ENCODE data around the gene SORCS2.

SORCS2 gene

DNA sequence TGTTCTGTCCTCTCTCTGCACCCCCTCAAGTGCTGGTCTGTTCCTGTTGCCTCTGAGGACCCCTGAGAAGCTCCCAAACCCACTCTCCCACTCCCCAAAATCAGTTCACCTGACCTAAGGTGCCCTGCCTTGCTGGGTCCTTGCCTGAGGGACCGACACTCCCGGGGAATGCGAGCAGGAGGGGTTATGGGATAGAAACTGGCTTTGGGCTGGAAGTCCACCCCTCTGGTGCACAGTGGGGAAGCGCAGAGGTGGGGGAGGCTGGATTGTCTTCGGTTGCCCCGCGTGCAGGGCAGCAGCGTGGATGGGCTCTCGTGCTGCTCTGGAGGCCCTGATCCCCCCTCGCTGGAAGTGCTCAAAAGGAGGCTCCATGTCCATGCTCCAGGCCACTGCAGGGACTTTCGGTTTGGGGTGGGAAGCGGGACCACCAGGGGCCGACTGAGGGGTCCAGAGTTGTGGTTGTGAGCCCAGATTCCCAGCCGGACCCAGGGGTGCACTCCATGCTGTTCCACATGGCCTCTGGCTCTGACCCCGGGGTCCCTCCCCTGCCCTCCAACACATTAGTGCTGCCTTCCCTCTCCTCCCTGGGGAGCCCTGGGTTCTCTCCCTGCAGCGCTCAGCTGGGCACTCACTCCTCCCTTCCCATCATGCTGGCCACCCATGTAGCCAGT is 7.6 kb downstream of the SORCS2 start:
- no peaks in the 10 kb centered on the region for H3K9me3 ChIP-seq (ENCODE audit: control insufficient read depth, insufficient read depth, low read depth, low read length)
- TF ChIP-seq, protein P1, sequence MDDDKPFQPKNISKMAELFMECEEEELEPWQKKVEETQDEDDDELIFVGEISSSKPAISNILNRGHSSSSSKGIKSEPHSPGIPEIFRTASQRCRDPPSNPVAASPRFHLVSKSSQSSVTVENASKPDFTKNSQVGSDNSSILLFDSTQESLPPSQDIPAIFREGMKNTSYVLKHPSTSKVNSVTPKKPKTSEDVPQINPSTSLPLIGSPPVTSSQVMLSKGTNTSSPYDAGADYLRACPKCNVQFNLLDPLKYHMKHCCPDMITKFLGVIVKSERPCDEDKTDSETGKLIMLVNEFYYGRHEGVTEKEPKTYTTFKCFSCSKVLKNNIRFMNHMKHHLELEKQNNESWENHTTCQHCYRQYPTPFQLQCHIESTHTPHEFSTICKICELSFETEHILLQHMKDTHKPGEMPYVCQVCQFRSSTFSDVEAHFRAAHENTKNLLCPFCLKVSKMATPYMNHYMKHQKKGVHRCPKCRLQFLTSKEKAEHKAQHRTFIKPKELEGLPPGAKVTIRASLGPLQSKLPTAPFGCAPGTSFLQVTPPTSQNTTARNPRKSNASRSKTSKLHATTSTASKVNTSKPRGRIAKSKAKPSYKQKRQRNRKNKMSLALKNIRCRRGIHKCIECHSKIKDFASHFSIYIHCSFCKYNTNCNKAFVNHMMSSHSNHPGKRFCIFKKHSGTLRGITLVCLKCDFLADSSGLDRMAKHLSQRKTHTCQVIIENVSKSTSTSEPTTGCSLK (tag by site-specific recombination; IDR thresholded peaks at IDR 0.05), result no peak
- no peak for TF ChIP-seq ZNF121 (tag by site-specific recombination; IDR thresholded peaks at IDR 0.05)

DNA sequence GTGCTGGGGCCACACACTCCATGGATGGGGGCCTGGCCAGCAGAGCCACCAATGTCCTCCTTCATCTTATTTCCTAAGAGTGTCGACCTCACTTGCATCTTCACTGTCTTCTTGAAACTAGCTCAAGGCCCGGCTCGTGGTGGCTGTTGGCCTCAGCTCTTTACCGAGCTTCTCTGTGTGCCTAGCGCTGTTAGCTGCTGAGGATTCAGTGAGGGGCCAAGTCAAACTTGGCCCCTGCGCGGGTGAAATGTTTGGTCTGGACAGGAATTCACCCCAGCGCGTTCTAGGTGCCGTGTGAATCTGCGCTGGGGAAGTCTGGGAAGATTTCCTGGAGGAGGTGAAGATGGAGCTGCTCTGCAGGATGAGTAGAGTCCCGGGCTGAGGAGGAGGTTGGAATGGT is 8.5 kb downstream of the SORCS2 start:
- CTCF ChIA-PET, result no interaction called here
- H3K27ac ChIP-seq (ENCODE audit: extremely low read depth, low read depth, low read length), result no peak overlapping the region
- POLR2A ChIA-PET, result no interaction called here
- H3K36me3 ChIP-seq (ENCODE audit: control insufficient read depth in 2 of 2, insufficient read depth in 1 of 2, low read length in 2 of 2), result no peaks in the 10 kb centered on the region
- no peaks in the 10 kb centered on the region for H3K9me3 ChIP-seq (ENCODE audit: control insufficient read depth, insufficient read depth, low read depth, low read length)
- no peaks in the 10 kb centered on the region for H3K4me1 ChIP-seq (ENCODE audit: control insufficient read depth, insufficient read depth, low read length)
- no peak overlapping the region for H3K4me3 ChIP-seq (ENCODE audit: low read depth, low read length)
- TF ChIP-seq, protein P2, sequence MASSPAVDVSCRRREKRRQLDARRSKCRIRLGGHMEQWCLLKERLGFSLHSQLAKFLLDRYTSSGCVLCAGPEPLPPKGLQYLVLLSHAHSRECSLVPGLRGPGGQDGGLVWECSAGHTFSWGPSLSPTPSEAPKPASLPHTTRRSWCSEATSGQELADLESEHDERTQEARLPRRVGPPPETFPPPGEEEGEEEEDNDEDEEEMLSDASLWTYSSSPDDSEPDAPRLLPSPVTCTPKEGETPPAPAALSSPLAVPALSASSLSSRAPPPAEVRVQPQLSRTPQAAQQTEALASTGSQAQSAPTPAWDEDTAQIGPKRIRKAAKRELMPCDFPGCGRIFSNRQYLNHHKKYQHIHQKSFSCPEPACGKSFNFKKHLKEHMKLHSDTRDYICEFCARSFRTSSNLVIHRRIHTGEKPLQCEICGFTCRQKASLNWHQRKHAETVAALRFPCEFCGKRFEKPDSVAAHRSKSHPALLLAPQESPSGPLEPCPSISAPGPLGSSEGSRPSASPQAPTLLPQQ (tag by site-specific recombination; IDR thresholded peaks at IDR 0.05), result no peak
- no peak for TF ChIP-seq ZNF626 (tag by site-specific recombination; IDR thresholded peaks at IDR 0.05)
- TF ChIP-seq, protein P3, sequence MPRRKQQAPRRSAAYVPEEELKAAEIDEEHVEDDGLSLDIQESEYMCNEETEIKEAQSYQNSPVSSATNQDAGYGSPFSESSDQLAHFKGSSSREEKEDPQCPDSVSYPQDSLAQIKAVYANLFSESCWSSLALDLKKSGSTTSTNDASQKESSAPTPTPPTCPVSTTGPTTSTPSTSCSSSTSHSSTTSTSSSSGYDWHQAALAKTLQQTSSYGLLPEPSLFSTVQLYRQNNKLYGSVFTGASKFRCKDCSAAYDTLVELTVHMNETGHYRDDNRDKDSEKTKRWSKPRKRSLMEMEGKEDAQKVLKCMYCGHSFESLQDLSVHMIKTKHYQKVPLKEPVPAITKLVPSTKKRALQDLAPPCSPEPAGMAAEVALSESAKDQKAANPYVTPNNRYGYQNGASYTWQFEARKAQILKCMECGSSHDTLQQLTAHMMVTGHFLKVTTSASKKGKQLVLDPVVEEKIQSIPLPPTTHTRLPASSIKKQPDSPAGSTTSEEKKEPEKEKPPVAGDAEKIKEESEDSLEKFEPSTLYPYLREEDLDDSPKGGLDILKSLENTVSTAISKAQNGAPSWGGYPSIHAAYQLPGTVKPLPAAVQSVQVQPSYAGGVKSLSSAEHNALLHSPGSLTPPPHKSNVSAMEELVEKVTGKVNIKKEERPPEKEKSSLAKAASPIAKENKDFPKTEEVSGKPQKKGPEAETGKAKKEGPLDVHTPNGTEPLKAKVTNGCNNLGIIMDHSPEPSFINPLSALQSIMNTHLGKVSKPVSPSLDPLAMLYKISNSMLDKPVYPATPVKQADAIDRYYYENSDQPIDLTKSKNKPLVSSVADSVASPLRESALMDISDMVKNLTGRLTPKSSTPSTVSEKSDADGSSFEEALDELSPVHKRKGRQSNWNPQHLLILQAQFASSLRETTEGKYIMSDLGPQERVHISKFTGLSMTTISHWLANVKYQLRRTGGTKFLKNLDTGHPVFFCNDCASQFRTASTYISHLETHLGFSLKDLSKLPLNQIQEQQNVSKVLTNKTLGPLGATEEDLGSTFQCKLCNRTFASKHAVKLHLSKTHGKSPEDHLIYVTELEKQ (tag by site-specific recombination; IDR thresholded peaks at IDR 0.05; ENCODE audit: borderline replicate concordance), result no peak
- no peak for TF ChIP-seq ZNF629 (tag by site-specific recombination; IDR thresholded peaks at IDR 0.05)
- TF ChIP-seq, protein P4, sequence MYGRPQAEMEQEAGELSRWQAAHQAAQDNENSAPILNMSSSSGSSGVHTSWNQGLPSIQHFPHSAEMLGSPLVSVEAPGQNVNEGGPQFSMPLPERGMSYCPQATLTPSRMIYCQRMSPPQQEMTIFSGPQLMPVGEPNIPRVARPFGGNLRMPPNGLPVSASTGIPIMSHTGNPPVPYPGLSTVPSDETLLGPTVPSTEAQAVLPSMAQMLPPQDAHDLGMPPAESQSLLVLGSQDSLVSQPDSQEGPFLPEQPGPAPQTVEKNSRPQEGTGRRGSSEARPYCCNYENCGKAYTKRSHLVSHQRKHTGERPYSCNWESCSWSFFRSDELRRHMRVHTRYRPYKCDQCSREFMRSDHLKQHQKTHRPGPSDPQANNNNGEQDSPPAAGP (tag by site-specific recombination; IDR thresholded peaks at IDR 0.05), result no peak
- no peak for TF ChIP-seq ZNF548 (tag by site-specific recombination; IDR thresholded peaks at IDR 0.05)
- TF ChIP-seq, protein P5, sequence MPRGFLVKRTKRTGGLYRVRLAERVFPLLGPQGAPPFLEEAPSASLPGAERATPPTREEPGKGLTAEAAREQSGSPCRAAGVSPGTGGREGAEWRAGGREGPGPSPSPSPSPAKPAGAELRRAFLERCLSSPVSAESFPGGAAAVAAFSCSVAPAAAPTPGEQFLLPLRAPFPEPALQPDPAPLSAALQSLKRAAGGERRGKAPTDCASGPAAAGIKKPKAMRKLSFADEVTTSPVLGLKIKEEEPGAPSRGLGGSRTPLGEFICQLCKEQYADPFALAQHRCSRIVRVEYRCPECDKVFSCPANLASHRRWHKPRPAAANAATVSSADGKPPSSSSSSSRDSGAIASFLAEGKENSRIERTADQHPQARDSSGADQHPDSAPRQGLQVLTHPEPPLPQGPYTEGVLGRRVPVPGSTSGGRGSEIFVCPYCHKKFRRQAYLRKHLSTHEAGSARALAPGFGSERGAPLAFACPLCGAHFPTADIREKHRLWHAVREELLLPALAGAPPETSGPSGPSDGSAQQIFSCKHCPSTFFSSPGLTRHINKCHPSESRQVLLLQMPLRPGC (tag by site-specific recombination; IDR thresholded peaks at IDR 0.05), result no peak
- TF ChIP-seq ZNF157 (tag by site-specific recombination; IDR thresholded peaks at IDR 0.05), result no peak
- TF ChIP-seq ZNF133 (tag by site-specific recombination; IDR thresholded peaks at IDR 0.05), result no peak
- TF ChIP-seq, protein P6, sequence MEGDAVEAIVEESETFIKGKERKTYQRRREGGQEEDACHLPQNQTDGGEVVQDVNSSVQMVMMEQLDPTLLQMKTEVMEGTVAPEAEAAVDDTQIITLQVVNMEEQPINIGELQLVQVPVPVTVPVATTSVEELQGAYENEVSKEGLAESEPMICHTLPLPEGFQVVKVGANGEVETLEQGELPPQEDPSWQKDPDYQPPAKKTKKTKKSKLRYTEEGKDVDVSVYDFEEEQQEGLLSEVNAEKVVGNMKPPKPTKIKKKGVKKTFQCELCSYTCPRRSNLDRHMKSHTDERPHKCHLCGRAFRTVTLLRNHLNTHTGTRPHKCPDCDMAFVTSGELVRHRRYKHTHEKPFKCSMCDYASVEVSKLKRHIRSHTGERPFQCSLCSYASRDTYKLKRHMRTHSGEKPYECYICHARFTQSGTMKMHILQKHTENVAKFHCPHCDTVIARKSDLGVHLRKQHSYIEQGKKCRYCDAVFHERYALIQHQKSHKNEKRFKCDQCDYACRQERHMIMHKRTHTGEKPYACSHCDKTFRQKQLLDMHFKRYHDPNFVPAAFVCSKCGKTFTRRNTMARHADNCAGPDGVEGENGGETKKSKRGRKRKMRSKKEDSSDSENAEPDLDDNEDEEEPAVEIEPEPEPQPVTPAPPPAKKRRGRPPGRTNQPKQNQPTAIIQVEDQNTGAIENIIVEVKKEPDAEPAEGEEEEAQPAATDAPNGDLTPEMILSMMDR (tag by site-specific recombination; IDR thresholded peaks at IDR 0.05), result no peak
- no peak for TF ChIP-seq GLIS2 (tag by site-specific recombination; IDR thresholded peaks at IDR 0.05)
- TF ChIP-seq ZNF266 (tag by site-specific recombination; IDR thresholded peaks at IDR 0.05; ENCODE audit: low read depth), result no peak
- TF ChIP-seq, protein P7, sequence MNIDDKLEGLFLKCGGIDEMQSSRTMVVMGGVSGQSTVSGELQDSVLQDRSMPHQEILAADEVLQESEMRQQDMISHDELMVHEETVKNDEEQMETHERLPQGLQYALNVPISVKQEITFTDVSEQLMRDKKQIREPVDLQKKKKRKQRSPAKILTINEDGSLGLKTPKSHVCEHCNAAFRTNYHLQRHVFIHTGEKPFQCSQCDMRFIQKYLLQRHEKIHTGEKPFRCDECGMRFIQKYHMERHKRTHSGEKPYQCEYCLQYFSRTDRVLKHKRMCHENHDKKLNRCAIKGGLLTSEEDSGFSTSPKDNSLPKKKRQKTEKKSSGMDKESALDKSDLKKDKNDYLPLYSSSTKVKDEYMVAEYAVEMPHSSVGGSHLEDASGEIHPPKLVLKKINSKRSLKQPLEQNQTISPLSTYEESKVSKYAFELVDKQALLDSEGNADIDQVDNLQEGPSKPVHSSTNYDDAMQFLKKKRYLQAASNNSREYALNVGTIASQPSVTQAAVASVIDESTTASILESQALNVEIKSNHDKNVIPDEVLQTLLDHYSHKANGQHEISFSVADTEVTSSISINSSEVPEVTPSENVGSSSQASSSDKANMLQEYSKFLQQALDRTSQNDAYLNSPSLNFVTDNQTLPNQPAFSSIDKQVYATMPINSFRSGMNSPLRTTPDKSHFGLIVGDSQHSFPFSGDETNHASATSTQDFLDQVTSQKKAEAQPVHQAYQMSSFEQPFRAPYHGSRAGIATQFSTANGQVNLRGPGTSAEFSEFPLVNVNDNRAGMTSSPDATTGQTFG (tag by site-specific recombination; IDR thresholded peaks at IDR 0.05; ENCODE audit: borderline replicate concordance), result no peak
- TF ChIP-seq SETDB1 (IDR thresholded peaks at IDR 0.05; ENCODE audit: insufficient read length, low read length), result no peak

More for the DNA sequence above, 7.6 kb downstream of the SORCS2 start:
- H3K27ac ChIP-seq (ENCODE audit: extremely low read depth, low read depth, low read length), result no peak overlapping the region
- no peaks in the 10 kb centered on the region for H3K4me1 ChIP-seq (ENCODE audit: control insufficient read depth, insufficient read depth, low read length)
- ChIA-PET POLR2A (no interaction called here), CTCF (interaction anchor here (0.6 to 0.7 kb wide), 2 partner anchors 11 to 1189 kb away, joined by 3 read pairs; no protein-coding TSS in a partner anchor)
- H3K36me3 ChIP-seq (ENCODE audit: control insufficient read depth in 2 of 2, insufficient read depth in 1 of 2, low read length in 2 of 2), result no peaks in the 10 kb centered on the region
- no peak overlapping the region for H3K4me3 ChIP-seq (ENCODE audit: low read depth, low read length)

Data from HEK293 (cell line).